Measurements from ENCODE around the gene APRT.
"Not testable (repeated sequence)": the region's sequence is repeated elsewhere in the genome, so short reads cannot be mapped to it uniquely, and the experiment has no call there.

APRT gene

DNA sequence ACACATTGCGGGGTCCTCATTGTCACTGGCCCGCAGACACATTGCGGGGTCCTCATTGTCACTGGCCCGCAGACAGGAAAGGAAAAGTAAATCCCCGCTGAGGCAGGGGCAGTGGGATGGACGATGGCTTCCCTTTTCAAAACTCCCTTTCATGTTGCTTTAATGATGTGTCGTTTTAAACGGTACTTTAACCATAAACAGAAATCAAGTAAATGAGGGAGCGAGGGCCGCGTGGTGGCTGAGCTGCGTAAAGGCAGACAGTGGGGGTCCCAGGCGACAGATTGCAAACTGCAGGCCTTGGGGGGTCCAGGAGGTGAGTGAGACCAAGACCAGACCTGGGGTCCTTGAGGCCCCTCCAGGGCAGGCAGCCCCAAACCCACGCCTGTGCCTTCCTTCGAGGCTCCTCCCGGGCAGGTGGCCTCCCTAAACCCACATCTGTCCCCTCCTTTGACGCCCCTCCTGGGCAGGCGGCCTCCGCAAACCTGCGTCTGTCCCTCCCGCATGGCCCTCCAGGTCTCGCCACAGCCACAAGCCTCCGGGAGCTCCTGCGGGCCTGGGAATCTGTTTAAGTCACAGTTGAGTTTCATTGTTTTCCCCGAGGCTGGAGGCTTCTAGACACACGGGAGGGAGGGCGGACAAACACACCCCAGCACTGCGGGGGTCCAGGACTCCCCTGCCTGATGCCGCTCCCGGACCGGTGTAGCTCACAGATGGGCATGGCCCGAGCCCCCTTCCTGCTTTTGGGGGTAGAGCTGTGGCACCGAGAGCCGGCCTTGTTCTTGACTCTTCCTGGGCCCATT is 34.1 kb downstream of the APRT start:
- Histone ChIP-seq H3K9me3 (ENCODE audit: control insufficient read depth, insufficient read depth, low read depth, low read length) (no peaks in the 10 kb centered on the region), H3K27me3 (ENCODE audit: control insufficient read depth, insufficient read depth, low read length) (peaks cover 88% of the 10 kb centered on the region; the same call in 1 of the 2 replicates), H3K27ac (ENCODE audit: low read depth, low read length) (no peak overlapping the region), H3K4me3 (ENCODE audit: low read depth, low read length) (no peak overlapping the region), H3K9ac (ENCODE audit: low read length) (no peak overlapping the region), H3K36me3 (ENCODE audit: control insufficient read depth, insufficient read depth, low read length) (no peaks in the 10 kb centered on the region), H3K4me1 (ENCODE audit: control insufficient read depth, insufficient read depth, low read length) (peaks cover 29% of the 10 kb centered on the region; the same call in 1 of the 2 replicates)

DNA sequence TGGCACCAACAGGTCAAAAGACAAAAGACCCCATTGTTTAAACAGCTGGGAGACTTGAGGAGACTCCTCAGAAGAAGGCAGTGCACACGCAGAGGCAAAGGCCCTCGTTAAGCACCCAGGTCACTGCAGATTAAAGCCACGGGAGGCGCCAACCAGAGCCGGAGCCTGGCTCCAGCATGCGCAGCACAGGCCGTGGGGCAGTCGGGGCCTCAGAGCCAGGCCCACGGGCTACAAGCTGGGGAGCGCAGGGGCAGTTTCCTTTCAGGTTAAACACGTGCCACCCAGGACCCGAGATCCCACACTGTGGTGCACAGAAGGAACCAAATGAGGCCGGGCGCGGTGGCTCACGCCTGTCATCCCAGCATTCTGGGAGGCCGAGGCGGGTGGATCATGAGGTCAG is 35.9 kb downstream of the APRT start:
- H3K27ac ChIP-seq (ENCODE audit: low read depth, low read length): no peak overlapping the region
- H3K9ac ChIP-seq (ENCODE audit: low read length): no peak overlapping the region
- peaks cover 86% of the 10 kb centered on the region; the same call in 1 of the 2 replicates for H3K27me3 ChIP-seq (ENCODE audit: control insufficient read depth, insufficient read depth, low read length)
- H3K9me3 ChIP-seq (ENCODE audit: control insufficient read depth, insufficient read depth, low read depth, low read length): no peaks in the 10 kb centered on the region
- no peak overlapping the region for H3K4me3 ChIP-seq (ENCODE audit: low read depth, low read length)
- H3K36me3 ChIP-seq (ENCODE audit: control insufficient read depth, insufficient read depth, low read length): no peaks in the 10 kb centered on the region
- peaks cover 25% of the 10 kb centered on the region for H3K4me1 ChIP-seq (ENCODE audit: control insufficient read depth, insufficient read depth, low read length)

DNA sequence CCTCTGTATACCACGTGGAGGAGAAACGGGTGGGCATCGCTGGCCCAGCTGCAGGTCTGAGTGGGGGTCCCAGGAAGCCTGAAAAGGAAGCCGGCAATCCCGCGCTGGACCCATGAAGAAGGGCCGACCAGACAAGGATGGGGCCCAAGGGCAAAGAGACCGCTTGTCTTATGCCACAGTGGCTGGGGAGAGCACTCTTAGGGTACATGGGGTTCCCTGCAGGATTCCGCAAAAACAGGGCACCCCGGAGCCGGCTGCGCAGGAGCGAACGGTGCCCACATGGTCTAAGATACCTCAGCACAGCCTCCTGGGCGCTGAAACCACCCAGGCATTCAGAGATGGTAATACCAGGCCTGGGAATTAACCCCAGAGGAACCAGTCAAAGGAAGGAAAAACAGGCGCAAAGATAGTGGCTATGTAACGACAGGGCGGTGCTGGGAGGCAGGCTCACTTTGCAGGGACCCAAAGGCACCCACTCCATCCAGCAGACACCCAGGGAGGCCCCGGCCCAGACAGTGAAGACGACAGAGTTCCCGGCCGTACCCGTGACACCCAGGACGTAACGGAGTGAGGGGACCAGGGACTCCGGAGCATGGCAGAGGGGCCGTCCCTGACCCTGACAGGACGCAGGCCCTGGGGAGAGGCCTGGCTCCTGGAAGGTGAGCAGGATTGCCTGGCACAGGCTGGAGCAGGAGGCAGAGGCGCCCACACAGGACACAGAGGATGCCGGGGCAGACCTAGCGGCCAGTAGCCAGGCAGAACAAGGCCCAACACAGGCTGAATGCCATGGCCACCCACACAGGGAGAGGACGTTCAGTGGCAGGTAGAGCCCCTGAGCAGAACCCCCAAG is 37.0 kb downstream of the APRT start:
- H3K9ac ChIP-seq (ENCODE audit: low read length): no peak overlapping the region

DNA sequence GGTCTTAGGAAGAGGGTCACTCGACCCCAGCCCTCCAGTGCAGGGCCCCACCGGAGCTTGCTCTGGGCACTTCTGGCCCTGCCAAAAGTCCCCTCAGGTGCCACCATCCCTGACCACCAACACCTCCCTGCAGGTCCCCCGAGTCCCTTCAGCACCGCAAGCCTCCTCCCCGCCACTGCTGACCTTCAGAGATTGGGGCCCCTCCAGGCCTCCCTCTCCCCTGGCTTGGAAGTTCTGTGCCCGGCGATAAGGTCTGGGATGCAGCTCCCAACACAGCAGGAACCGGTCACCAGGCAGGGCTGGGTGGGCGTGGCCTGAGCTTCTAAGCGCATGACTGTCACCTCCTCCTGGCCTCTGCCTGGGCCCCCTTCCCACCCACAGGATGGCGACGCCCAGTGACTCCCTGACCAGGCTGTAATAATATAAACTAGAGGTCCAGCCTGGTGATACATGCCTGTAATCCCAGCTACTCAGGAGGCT is 37.9 kb downstream of the APRT start:
- Histone ChIP-seq H3K9me3 (ENCODE audit: control insufficient read depth, insufficient read depth, low read depth, low read length) (no peaks in the 10 kb centered on the region), H3K4me1 (ENCODE audit: control insufficient read depth, insufficient read depth, low read length) (peaks cover 34% of the 10 kb centered on the region), H3K27me3 (ENCODE audit: control insufficient read depth, insufficient read depth, low read length) (peaks cover 82% of the 10 kb centered on the region; the same call in 1 of the 2 replicates), H3K36me3 (ENCODE audit: control insufficient read depth, insufficient read depth, low read length) (no peaks in the 10 kb centered on the region), H3K4me3 (ENCODE audit: low read depth, low read length) (no peak overlapping the region), H3K9ac (ENCODE audit: low read length) (no peak overlapping the region), H3K27ac (ENCODE audit: low read depth, low read length) (no peak overlapping the region)

More for the DNA sequence above, 37.0 kb downstream of the APRT start:
- peaks cover 86% of the 10 kb centered on the region; the same call in 1 of the 2 replicates for H3K27me3 ChIP-seq (ENCODE audit: control insufficient read depth, insufficient read depth, low read length)
- H3K4me3 ChIP-seq (ENCODE audit: low read depth, low read length): no peak overlapping the region
- H3K27ac ChIP-seq (ENCODE audit: low read depth, low read length): no peak overlapping the region
- H3K36me3 ChIP-seq (ENCODE audit: control insufficient read depth, insufficient read depth, low read length): no peaks in the 10 kb centered on the region
- peaks cover 34% of the 10 kb centered on the region for H3K4me1 ChIP-seq (ENCODE audit: control insufficient read depth, insufficient read depth, low read length)
- no peaks in the 10 kb centered on the region for H3K9me3 ChIP-seq (ENCODE audit: control insufficient read depth, insufficient read depth, low read depth, low read length)

DNA sequence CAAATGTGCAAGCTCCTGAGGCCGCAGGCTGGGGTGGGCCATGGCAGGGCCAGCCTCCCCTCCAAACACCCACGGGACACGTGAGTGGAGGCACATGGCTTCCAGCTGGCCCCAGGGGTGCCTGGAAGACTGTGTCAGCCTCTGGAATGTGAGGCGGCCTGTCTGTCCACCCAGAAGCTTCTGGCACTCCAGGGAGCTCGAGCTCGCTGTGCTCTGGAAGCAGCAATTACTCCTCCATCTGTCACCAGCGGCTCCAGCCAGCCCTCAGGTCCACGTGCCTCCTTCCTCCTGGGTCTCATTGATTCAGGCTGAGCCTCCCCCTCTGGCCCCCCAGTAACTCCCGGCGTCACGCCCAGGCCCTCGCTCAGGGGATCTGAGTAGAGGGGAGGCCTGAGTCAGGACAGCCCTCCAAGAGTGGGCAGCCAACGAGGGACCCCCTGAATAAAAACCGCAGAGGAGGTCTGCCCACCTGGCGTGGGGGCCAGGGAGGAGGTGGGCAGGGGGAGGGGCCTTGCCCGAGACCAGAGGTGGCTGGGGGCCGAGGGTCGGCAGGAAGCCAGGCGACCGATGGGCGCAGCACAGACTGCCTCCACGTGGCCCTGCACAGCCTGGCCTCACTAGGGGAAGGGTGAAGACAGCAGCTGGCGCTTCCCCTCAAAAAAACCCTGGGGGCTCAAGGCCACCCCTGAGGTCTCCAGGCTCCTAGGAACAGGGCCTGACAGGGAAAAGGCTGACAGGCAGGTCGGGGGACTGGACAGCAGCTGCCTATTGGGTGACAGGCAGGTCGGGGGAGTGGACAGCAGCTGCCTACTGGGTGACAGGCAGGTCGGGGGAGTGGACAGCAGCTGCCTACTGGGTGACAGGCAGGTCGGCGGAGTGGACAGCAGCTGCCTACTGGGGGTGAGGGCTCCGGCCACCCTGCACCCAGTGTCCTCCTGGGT is 38.6 kb downstream of the APRT start:
- Histone ChIP-seq H3K9ac (ENCODE audit: low read length) (no peak overlapping the region), H3K27me3 (ENCODE audit: control insufficient read depth, insufficient read depth, low read length) (peaks cover 84% of the 10 kb centered on the region; the same call in 1 of the 2 replicates), H3K4me1 (ENCODE audit: control insufficient read depth, insufficient read depth, low read length) (peaks cover 41% of the 10 kb centered on the region), H3K27ac (ENCODE audit: low read depth, low read length) (no peak overlapping the region), H3K4me3 (ENCODE audit: low read depth, low read length) (no peak overlapping the region), H3K9me3 (ENCODE audit: control insufficient read depth, insufficient read depth, low read depth, low read length) (no peaks in the 10 kb centered on the region), H3K36me3 (ENCODE audit: control insufficient read depth, insufficient read depth, low read length) (no peaks in the 10 kb centered on the region)

DNA sequence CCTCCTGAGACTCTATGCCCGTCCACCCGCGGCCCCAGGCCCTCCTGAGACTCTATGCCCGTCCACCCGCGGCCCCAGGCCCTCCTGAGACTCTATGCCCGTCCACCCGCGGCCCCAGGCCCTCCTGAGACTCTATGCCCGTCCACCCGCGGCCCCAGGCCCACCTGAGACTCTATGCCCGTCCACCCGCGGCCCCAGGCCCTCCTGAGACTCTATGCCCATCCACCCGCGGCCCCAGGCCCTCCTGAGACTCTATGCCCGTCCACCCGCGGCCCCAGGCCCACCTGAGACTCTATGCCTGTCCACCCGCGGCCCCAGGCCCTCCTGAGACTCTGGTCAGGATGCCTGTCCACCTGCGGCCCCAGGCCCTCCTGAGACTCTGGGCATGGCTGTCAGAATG is 39.9 kb downstream of the APRT start:
- not testable (repeated sequence) for H3K9me3 ChIP-seq (ENCODE audit: control insufficient read depth, insufficient read depth, low read depth, low read length); H3K9ac ChIP-seq (ENCODE audit: low read length); H3K4me3 ChIP-seq (ENCODE audit: low read depth, low read length); H3K36me3 ChIP-seq (ENCODE audit: control insufficient read depth, insufficient read depth, low read length); H3K27ac ChIP-seq (ENCODE audit: low read depth, low read length)
- Histone ChIP-seq H3K27me3 (ENCODE audit: control insufficient read depth, insufficient read depth, low read length) (peaks cover 89% of the 10 kb centered on the region; the same call in 1 of the 2 replicates), H3K4me1 (ENCODE audit: control insufficient read depth, insufficient read depth, low read length) (peaks cover 38% of the 10 kb centered on the region)

DNA sequence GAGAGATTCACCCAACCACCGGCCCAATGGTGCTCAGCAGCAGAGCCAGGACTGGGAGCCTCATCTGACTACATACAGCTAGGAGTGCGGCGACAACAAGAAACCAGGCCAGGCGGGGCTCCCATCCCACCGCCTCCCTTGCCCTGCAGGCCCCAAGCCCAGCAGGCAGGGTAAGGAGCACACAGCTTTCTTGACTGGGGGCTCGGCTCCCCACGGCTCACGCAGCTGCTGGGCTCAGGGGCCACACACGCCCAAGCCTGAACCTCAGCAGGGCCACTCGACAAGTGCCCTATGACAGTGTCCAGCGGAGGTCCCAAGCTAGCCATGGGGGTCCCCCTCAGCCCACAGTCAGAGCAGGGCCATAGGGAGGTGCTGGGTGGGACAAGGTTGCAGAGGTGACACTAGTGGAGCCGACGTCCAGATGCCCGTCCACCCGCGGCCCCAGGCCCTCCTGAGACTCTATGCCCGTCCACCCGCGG is 40.4 kb downstream of the APRT start:
- no peak overlapping the region for H3K9ac ChIP-seq (ENCODE audit: low read length)
- H3K36me3 ChIP-seq (ENCODE audit: control insufficient read depth, insufficient read depth, low read length): no peaks in the 10 kb centered on the region
- peaks cover 38% of the 10 kb centered on the region for H3K4me1 ChIP-seq (ENCODE audit: control insufficient read depth, insufficient read depth, low read length)
- H3K27ac ChIP-seq (ENCODE audit: low read depth, low read length): no peak overlapping the region
- H3K27me3 ChIP-seq (ENCODE audit: control insufficient read depth, insufficient read depth, low read length): peaks cover 89% of the 10 kb centered on the region; the same call in 1 of the 2 replicates
- no peaks in the 10 kb centered on the region for H3K9me3 ChIP-seq (ENCODE audit: control insufficient read depth, insufficient read depth, low read depth, low read length)
- peak overlapping the region; percentile 28; the same call in 1 of the 2 replicates for H3K4me3 ChIP-seq (ENCODE audit: low read depth, low read length)

DNA sequence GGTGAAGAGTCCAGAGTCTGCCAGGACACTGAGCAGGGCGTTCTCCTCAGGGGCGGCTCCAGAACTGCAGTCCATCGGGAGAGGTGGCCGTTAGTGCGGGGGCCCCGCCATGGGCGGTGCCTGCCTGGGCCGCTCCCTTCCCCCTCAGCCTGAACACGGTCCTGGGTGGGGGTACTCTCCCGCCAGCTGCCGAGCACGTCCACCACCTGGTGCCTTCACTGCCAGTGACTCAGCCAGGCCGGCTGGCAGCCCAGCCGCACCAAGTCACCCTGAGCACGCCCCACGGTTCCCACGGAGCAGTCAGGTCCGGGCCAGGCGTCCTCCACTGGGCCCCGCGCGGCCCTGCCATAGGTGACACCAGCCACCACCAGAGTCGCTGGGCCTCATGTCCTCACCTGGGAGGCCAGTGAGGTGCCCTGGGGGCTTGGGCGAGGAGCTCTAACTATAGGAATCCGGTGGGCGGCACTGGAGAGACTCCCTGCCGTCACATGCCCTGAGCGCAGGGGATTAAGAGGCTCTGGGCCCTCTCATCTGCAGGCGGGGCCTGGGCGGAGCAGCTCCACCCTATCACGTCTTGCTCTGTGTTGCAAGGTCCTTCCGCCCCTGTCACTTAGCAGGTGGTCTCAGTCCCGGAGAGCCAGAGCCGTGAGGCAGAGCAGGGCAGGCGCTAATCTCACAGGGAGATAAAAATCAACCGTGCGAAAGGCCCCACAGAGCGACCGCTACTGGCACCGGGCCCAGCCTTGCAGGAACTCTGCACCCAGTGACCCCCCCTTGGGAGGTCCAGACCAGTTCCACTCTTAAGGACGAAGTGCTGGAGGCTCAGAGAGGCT is 41.1 kb downstream of the APRT start:
- no peaks in the 10 kb centered on the region for H3K9me3 ChIP-seq (ENCODE audit: control insufficient read depth, insufficient read depth, low read depth, low read length)
- peak overlapping the region; percentile 31 for H3K9ac ChIP-seq (ENCODE audit: low read length)
- H3K27ac ChIP-seq (ENCODE audit: low read depth, low read length): no peak overlapping the region
- peaks cover 91% of the 10 kb centered on the region; the same call in 1 of the 2 replicates for H3K27me3 ChIP-seq (ENCODE audit: control insufficient read depth, insufficient read depth, low read length)
- no peaks in the 10 kb centered on the region for H3K36me3 ChIP-seq (ENCODE audit: control insufficient read depth, insufficient read depth, low read length)
- peaks cover 38% of the 10 kb centered on the region for H3K4me1 ChIP-seq (ENCODE audit: control insufficient read depth, insufficient read depth, low read length)
- H3K4me3 ChIP-seq (ENCODE audit: low read depth, low read length): peak overlapping the region; percentile 41

DNA sequence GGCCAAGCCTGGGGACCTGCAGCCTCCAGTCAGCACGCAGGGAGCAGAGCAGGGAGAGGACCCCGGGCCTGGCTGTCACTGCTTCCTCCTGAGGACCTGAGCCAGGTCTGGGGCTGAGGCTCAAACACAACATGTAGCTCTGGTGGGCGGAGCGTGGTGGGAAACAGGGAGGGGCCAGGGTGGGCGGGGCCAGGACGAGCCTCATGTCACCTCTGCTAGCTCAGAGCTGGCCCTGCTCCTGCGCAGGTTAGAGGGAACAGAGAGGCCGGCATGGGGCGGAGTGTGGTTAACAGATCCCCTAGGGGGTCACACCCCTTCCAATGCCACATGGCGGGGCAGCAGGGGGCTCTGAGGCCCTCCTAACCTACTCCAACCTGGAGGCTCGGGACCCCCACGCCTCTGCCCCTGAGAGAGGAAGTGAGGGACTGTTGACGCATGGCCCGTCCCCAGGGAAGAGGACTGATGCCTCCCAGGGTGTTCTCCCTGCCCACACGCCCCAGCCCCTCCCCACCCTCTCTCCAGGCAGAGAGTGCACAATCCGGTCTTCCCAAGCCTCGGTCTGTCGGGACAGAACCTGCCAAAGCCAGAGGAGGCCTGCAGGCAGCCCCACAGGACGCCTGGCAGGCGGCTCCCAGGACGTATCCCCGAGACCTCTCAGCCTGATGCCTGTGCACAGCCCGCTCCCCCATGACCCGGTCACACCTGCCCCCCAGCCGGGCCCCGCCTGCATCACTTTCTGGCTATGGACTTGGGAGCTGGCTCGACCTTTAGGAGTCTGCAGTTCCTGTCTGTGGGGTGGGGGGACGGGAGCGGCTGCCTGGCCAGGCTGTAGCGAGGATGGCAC is 41.9 kb downstream of the APRT start:
- Histone ChIP-seq H3K9ac (ENCODE audit: low read length) (no peak overlapping the region), H3K27me3 (ENCODE audit: control insufficient read depth, insufficient read depth, low read length) (peaks cover 90% of the 10 kb centered on the region; the same call in 1 of the 2 replicates), H3K4me1 (ENCODE audit: control insufficient read depth, insufficient read depth, low read length) (peaks cover 43% of the 10 kb centered on the region), H3K27ac (ENCODE audit: low read depth, low read length) (no peak overlapping the region), H3K9me3 (ENCODE audit: control insufficient read depth, insufficient read depth, low read depth, low read length) (no peaks in the 10 kb centered on the region), H3K4me3 (ENCODE audit: low read depth, low read length) (peak overlapping the region; percentile 41), H3K36me3 (ENCODE audit: control insufficient read depth, insufficient read depth, low read length) (no peaks in the 10 kb centered on the region)
